22Rv1 (cell line): ENCODE data around the gene DGKD.

Experiments used
- H3K27ac ChIP-seq: fragments of 450-650 bp; 2 replicates; pipeline ENCODE4 v1.5.1; 2017
- ZFX ChIP-seq: fragments of 450-650 bp; IDR thresholded peaks from 2 replicates; pipeline ENCODE4 v1.6.1; 2017; ENCODE audit warnings: antibody characterized with exemption, borderline replicate concordance
- TF ChIP-seq, protein P1 (sequence below): fragments of 450-650 bp; IDR thresholded peaks from 2 replicates; pipeline ENCODE4 v1.5.1; 2017; ENCODE audit warnings: mild to moderate bottlenecking

The DGKD gene

DNA sequence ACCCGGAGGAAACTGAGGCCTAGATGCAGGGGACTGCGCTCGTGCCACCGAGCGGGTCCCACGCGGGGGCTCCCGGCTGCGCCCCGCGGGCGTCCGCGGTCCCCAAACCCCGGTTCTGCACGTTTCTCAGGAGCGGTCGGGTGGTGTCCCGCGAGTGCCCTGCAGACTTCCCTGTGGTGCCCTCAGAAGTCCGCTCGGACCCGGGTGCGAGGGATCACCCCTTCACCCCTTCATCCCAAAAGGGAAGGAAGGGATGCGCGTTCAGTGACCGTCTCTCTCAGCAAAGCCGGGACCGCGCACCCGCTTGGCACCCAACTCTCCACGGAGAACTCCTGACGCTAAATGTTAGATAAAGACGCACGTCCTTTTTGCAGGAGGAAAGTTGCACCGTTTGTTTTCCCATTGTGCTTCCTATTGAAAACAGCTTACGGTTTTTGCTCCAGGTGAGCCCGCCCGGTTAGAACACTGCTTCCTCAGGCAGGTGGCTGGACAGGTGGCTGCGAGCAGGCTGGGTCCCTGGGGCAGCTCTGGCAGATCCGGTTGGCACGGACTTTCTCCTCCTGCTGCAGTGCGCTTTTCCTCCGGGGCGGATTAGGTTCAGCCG lies 779 bp downstream of the DGKD start:
- peak overlapping the region; percentile 60 for H3K27ac ChIP-seq
- no peak for TF ChIP-seq ZFX
- TF ChIP-seq, protein P1, sequence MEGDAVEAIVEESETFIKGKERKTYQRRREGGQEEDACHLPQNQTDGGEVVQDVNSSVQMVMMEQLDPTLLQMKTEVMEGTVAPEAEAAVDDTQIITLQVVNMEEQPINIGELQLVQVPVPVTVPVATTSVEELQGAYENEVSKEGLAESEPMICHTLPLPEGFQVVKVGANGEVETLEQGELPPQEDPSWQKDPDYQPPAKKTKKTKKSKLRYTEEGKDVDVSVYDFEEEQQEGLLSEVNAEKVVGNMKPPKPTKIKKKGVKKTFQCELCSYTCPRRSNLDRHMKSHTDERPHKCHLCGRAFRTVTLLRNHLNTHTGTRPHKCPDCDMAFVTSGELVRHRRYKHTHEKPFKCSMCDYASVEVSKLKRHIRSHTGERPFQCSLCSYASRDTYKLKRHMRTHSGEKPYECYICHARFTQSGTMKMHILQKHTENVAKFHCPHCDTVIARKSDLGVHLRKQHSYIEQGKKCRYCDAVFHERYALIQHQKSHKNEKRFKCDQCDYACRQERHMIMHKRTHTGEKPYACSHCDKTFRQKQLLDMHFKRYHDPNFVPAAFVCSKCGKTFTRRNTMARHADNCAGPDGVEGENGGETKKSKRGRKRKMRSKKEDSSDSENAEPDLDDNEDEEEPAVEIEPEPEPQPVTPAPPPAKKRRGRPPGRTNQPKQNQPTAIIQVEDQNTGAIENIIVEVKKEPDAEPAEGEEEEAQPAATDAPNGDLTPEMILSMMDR = no peak

DNA sequence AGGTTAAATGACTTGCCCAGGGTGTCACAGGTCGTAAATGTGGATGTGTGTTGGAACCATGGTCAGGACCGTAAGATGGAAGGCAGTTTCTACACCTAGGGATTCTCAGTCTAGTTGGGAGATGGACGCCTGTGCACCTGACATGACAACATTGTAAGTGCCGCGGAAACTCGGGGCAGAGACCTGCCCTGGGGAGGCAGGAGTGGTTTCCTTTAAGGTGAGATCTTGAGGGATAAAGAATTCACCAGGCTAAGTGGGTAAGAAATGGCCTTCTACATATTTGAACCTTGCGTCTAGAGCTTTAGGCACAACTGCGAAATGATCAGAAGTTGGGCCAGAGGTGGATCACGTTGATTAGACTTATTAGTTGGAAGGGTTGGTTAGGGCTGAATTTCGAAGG lies 1.6 kb downstream of the DGKD start:
- TF ChIP-seq, protein P1 = no peak
- TF ChIP-seq ZFX = no peak
- peak overlapping the region; percentile 60 for H3K27ac ChIP-seq

DNA sequence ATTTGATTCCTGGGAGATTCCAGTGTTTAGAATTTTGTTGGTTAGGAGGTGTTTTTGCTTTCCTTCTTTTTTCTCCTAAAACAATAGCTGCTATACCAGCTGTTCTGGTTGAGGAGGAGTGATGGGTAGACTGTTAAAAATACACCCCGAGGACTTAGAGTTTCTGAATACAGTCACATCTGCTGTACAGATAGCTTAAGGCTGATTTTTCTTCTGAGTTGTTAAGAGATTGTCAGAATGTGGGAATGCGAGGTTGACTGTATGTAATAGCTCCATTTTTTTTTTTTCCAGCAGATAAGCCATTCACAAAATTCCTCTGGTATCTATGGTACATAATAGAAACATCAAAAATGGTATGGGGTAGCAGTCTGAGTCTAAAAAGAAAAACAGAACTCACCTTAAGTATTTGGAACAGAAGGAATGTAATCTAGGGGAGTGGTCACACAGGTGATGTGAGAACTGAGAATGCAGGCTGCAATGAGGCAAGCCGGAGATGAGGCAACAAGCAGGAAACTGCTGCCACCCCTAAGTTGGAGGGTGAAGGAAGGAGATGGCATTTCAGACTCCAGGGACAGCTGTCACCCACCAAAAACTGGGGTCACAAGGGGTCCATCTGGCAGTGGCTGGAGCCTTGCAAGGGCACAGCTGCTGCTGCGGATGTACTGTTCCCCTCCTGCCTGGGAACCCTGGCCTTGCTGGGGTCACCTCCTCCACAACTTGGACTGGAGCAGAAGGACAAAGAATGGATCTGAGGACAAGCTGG lies 2.4 kb downstream of the DGKD start:
- no peak overlapping the region for H3K27ac ChIP-seq

DNA sequence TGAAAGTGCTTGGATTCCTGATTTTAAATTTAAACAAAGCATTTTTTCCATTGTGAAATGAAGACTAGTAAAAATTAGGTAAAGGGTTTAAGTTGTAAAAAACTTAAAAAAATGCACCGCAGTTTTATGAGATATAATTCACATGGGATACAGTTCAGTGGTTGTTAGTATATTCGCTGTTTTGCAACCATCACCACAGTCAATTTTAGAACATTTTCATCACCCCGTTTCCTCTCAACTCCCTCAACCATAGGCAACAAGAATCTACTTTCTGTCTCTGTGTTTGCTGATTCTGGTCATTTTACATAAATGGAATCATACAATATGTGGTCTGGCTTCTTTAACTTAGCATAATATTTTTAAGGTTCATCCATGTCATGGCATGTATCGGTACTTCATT lies 4.0 kb downstream of the DGKD start:
- TF ChIP-seq, protein P1 = no peak
- TF ChIP-seq ZFX = no peak
- H3K27ac ChIP-seq = no peak overlapping the region

More for the DNA sequence above, 2.4 kb downstream of the DGKD start:
- TF ChIP-seq ZFX = no peak
- TF ChIP-seq, protein P1 = no peak

DNA sequence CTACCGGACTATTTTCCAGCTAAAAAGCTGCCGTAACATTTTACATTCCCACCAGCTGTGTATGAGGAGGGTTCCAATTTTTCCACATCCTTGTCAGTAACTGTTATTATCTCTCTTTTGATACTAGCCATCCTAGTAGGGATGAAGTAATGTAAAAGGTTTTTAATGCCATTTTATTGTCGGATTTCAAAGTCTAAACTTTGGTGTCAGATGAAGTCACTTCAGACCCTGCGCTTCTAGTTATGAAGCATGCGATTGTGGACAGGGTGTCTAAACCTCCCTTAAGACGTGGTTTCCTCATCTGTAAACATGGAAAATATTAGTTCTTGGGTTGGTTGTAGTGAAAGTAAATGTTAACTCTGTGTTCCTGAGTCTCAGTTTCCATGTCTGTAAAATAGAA lies 4.7 kb downstream of the DGKD start:
- TF ChIP-seq, protein P1 = no peak
- no peak for TF ChIP-seq ZFX

DNA sequence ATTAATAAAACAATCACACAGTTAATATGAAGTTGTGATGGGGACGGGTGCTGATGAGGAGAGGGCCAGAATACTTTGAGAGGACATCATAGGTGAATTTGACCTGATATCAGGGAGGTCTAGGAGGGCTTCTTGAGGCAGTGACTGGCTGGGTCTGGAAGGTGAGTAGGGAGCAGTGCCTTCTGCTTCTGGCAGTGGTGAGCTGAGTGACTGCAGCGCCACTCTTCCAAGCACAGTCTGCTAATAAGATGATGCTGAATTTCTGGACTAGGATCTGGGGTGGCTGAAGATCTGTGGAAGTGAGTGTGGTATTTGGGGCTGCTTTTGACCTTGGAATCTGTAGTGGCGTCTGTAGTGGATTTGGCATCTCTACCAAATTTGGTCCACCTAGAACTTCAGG lies 5.5 kb downstream of the DGKD start:
- no peak for TF ChIP-seq ZFX
- TF ChIP-seq, protein P1 = no peak
- no peak overlapping the region for H3K27ac ChIP-seq

More for the DNA sequence above, 4.7 kb downstream of the DGKD start:
- no peak overlapping the region for H3K27ac ChIP-seq

DNA sequence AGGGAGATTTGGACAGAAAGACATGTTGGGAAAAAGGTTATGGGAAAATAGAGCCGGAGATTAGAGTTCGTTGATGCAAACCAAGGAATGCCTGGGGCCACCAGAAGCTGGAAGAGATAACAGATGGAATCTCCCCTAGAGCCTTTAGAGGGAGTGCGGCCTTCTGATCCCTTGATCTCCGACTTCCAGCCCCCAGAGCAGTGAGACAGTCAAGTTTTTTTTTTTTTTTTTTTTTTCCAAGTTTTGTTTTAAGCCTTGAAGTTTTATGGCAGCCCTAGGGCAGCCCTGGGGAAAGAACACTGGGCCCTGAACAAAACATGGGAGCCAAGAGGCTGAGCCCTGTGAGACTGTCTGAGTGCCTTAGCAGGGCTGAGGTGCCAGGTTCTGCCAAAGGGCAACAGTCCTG lies 6.5 kb downstream of the DGKD start:
- H3K27ac ChIP-seq = no peak overlapping the region
- no peak for TF ChIP-seq ZFX
- TF ChIP-seq, protein P1 = no peak
